ENCODE data around the gene ZFR. TPM values are rescaled to one million over a fixed set of nuclear protein-coding genes. Genes with fewer than 3 reads are reported as not detected.
"Not testable (repeated sequence)": the region's sequence is repeated elsewhere in the genome, so short reads cannot be mapped to it uniquely, and the experiment has no call there.

ZFR gene
- total RNA-seq, 3 donors from 2014 or later = 44.0 to 73.3 (median 44.7) TPM

DNA sequence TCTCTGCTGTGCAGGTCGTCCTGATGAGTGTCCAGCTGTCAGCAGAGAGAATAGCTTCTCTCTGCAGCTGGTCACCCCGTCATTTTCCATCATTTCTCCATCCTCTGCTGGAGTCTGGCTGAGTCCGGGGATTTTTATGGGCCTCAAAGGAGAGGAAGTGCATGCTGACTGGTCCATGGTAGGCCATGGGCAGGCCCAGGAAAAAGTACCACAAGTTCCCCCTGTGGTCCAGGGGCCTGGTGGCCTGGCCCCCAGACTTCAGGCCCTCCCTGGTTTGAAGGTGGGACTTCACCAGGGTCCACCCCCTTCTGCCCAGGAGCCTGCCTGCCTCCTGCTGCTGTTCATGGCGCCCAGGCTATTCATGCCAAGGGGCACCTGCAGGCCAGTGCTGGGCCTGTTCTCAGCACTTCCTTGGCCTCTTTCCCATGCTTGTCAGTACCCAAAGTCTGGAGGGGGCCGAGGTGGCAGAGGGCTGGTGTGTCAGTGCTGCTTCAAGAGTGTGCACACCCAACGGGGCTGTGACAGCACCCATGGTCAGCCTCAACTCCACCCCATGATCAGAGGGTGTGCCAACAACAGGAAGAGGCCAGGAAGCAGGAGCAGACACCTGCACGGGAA lies 124.5 kb downstream of the ZFR start:
- intact Hi-C loops (cut with DNase I, micrococcal nuclease) = no loop called here
- no peak overlapping the region for H3K4me3 ChIP-seq
- H3K36me3 ChIP-seq (ENCODE audit: low read depth) = no peaks in the 10 kb centered on the region
- peaks cover 8% of the 10 kb centered on the region for H3K9me3 ChIP-seq
- TF ChIP-seq, protein P1, sequence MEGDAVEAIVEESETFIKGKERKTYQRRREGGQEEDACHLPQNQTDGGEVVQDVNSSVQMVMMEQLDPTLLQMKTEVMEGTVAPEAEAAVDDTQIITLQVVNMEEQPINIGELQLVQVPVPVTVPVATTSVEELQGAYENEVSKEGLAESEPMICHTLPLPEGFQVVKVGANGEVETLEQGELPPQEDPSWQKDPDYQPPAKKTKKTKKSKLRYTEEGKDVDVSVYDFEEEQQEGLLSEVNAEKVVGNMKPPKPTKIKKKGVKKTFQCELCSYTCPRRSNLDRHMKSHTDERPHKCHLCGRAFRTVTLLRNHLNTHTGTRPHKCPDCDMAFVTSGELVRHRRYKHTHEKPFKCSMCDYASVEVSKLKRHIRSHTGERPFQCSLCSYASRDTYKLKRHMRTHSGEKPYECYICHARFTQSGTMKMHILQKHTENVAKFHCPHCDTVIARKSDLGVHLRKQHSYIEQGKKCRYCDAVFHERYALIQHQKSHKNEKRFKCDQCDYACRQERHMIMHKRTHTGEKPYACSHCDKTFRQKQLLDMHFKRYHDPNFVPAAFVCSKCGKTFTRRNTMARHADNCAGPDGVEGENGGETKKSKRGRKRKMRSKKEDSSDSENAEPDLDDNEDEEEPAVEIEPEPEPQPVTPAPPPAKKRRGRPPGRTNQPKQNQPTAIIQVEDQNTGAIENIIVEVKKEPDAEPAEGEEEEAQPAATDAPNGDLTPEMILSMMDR (IDR thresholded peaks at IDR 0.05) = no peak
- no peaks in the 10 kb centered on the region for H3K4me1 ChIP-seq (ENCODE audit: low read depth)
- DNase-seq = no peak
- ATAC-seq = no peak

DNA sequence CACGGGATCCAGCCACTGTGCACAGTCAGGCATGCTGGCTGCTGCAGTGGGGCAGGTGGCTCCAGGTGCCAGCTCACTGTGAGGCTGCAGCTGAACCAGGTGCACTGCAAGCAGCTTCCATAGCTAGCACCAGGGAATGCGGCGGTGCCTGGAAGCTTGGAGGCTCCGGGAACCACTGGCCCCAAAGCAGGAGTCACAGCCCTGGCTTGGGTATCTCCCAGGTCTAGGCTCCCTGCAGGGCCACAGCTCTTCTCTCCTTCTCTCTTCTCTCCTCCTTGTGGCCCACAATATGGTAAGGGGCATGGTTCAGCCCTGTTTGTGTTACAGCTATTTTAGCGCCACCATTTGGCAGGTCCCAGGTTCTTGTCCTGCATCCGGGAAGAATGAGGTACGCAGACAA lies 125.1 kb downstream of the ZFR start:
- no peaks in the 10 kb centered on the region for H3K4me1 ChIP-seq (ENCODE audit: low read depth)
- DNase-seq = no peak
- H3K4me3 ChIP-seq = no peak overlapping the region
- intact Hi-C loops (cut with DNase I, micrococcal nuclease) = no loop called here
- TF ChIP-seq, protein P1 (IDR thresholded peaks at IDR 0.05) = no peak
- H3K9me3 ChIP-seq = peaks cover 8% of the 10 kb centered on the region
- no peaks in the 10 kb centered on the region for H3K36me3 ChIP-seq (ENCODE audit: low read depth)
- no peak for ATAC-seq

DNA sequence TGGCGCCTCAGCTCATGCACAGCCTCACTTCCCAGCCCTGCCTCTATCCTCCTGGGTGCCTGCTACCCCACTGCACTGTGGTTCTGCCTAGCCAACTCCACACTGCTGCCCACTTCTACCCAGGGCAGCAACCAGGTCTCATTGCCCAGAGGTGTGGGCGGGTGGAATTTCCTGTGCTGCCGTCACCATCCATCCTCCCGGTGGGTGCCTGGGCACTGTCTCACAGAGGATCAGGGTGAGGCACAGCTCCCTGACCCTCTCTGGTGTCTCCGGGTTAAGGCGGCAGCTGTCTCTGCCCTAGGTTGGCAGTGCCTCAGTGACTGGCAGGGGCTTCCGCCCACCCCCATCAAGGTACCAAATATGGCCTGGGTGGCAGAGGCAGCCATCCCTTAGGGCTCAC lies 127.5 kb downstream of the ZFR start:
- no peak for ATAC-seq
- TF ChIP-seq, protein P1 (IDR thresholded peaks at IDR 0.05) = no peak
- no peaks in the 10 kb centered on the region for H3K4me1 ChIP-seq (ENCODE audit: low read depth)
- peaks cover 5% of the 10 kb centered on the region for H3K36me3 ChIP-seq (ENCODE audit: low read depth)
- H3K9me3 ChIP-seq = peaks cover 6% of the 10 kb centered on the region
- intact Hi-C loops (cut with DNase I, micrococcal nuclease) = no loop called here
- no peak overlapping the region for H3K4me3 ChIP-seq
- no peak for DNase-seq

DNA sequence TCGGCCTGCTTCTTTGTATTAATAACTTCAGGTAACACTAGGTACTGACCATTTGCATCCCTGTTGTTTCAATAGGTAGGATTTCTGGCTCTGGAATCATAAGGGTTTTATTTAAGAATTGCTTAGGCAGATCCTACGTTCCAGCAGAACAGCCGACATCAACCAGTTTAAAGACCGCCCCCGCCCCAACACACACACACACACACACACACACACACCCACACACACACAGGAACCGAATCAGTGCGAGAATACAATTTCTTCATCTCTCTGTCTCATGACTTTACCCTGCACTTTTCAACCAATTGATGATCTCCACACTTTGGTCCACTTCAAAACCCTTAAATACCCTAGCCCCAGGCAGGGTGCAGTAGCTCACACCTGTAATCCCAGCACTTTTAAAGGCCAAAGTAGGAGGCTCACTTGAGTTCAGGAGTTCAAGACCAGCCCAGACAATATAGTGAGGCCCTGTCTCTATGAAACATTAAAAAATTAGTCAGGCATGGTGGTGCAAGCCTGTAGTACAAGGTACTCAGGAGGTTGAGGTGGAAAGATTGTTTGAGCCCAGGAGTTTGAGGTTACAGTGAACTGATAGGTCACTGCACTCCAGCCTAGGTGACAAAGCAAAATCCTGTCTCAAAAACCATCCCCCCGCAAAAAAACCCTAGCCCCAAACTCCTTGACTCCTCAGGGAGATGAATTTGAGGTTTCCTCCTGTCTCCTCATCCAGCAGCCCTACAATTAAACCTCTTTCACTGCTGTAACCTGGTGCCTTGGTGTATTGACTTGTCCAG lies 129.1 kb downstream of the ZFR start:
- H3K36me3 ChIP-seq (ENCODE audit: low read depth) = peaks cover 5% of the 10 kb centered on the region
- peaks cover 10% of the 10 kb centered on the region for H3K4me1 ChIP-seq (ENCODE audit: low read depth)
- no peak overlapping the region for H3K4me3 ChIP-seq
- intact Hi-C loops (cut with DNase I, micrococcal nuclease) = no loop called here
- TF ChIP-seq, protein P1 (IDR thresholded peaks at IDR 0.05) = no peak
- ATAC-seq (no peak), DNase-seq (no peak)
- H3K9me3 ChIP-seq = no peaks in the 10 kb centered on the region

DNA sequence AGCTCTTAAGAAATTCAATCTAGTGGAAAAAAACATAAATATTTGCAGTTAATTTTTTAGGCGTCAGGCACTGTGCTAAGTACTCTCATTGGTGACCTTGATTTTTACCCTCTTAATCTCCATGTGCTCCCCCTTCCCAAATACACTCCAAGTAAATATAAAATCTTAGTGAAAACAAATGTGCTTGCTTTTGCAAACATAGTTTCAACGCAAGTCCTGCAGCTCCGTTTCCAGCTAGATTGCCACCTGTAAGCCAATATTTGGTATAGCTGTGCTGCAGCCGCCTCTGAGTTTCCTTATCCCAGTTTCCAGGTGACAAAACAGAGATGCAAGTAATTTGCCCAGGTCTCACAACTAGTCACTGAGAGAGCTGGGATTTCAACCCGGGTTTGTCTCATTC lies 129.9 kb downstream of the ZFR start:
- H3K4me1 ChIP-seq (ENCODE audit: low read depth) = peaks cover 10% of the 10 kb centered on the region
- no peaks in the 10 kb centered on the region for H3K9me3 ChIP-seq
- peaks cover 5% of the 10 kb centered on the region for H3K36me3 ChIP-seq (ENCODE audit: low read depth)
- no peak overlapping the region for H3K4me3 ChIP-seq
- DNase-seq (no peak), ATAC-seq (no peak)
- TF ChIP-seq, protein P1 (IDR thresholded peaks at IDR 0.05) = no peak
- intact Hi-C loops (cut with DNase I, micrococcal nuclease) = no loop called here

DNA sequence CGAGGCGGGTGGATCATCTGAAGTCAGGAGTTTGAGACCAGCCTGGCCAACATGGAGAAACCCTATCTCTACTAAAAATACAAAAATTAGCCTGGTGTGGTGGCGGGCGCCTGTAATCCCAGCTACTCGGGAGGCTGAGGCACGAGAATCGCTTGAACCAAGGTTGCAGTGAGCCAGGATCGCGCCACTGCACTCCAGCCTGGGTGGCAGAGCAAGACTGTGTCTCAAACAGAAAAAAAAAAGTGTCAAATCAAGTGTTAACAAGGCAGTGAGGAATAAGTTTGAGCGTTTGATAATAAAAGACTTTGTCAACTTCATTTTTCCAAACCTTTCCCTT lies 130.4 kb downstream of the ZFR start:
- H3K4me1 ChIP-seq (ENCODE audit: low read depth); DNase-seq; intact Hi-C loops (cut with DNase I, micrococcal nuclease); H3K36me3 ChIP-seq (ENCODE audit: low read depth); H3K4me3 ChIP-seq; ATAC-seq; H3K9me3 ChIP-seq: not testable (repeated sequence)
